Fibroblast of lung (primary cell): ENCODE measurements around the gene PCLO. TPM values are rescaled to one million over a fixed set of nuclear protein-coding genes. Genes with fewer than 3 reads are reported as not detected.

Source experiments
- DNase-seq, 2 donors: peaks; one replicate each; pipeline versions ENCODE4 v3.0.0 to v3.0.0-alpha.2; 2010; ENCODE audit warnings: low read depth in 2 of 2
- H2AFZ ChIP-seq: 2 replicates; pipeline ENCODE4 v1.5.1; 2012; ENCODE audit warnings: low read length, control low read depth, inconsistent platforms
- H3K27ac ChIP-seq: 2 replicates; pipeline ENCODE4 v1.5.1; 2011; ENCODE audit warnings: low read length, control low read depth; ENCODE audit not compliant: insufficient read depth
- H3K27me3 ChIP-seq: 2 replicates; pipeline ENCODE4 v1.5.1; 2011; ENCODE audit warnings: mild to moderate bottlenecking, low read length; ENCODE audit not compliant: control insufficient read depth, insufficient read depth
- H3K36me3 ChIP-seq: 2 replicates; pipeline ENCODE4 v1.5.1; 2011; ENCODE audit warnings: low read length; ENCODE audit not compliant: control insufficient read depth, insufficient read depth
- H3K4me1 ChIP-seq: 2 replicates; pipeline ENCODE4 v1.5.1; 2011; ENCODE audit warnings: low read length; ENCODE audit not compliant: control insufficient read depth, insufficient read depth; ENCODE audit errors: extremely low read depth
- H3K4me2 ChIP-seq: 2 replicates; pipeline ENCODE4 v1.5.1; 2011; ENCODE audit warnings: low read length, control low read depth; ENCODE audit not compliant: insufficient read depth; ENCODE audit errors: extremely low read depth
- H3K4me3 ChIP-seq, 4 experiments: fragments of 200-600 bp in 1 of 4; sonication (generic) in 1 of 4; replicated peaks in 1 of 4; 2 replicates each; pipeline ENCODE4 v1.5.1; 2011 to 2016; ENCODE audit warnings: low read length in 4 of 4, low read depth in 3 of 4, mild to moderate bottlenecking in 3 of 4, control low read depth in 2 of 4, inconsistent platforms in 1 of 4, mixed read lengths in 1 of 4; ENCODE audit not compliant: insufficient read depth in 1 of 4; ENCODE audit errors: control extremely low read depth in 1 of 4
- H3K79me2 ChIP-seq: 2 replicates; pipeline ENCODE4 v1.5.1; 2012; ENCODE audit warnings: mild to moderate bottlenecking, low read length, inconsistent platforms; ENCODE audit not compliant: control insufficient read depth, insufficient read depth
- H3K9ac ChIP-seq: 2 replicates; pipeline ENCODE4 v1.5.1; 2011; ENCODE audit warnings: mild to moderate bottlenecking, low read length, control low read depth; ENCODE audit not compliant: insufficient read depth
- H3K9me3 ChIP-seq: 2 replicates; pipeline ENCODE4 v1.5.1; 2012; ENCODE audit warnings: low read depth, low read length; ENCODE audit not compliant: control insufficient read depth, insufficient read depth
- H4K20me1 ChIP-seq: 2 replicates; pipeline ENCODE4 v1.5.1; 2011; ENCODE audit warnings: low read length; ENCODE audit not compliant: control insufficient read depth, insufficient read depth; ENCODE audit errors: extremely low read depth
- EZH2 ChIP-seq: IDR thresholded peaks from 2 replicates; pipeline ENCODE4 v1.5.1; 2012; ENCODE audit warnings: low read length, control low read depth, mild to moderate bottlenecking; ENCODE audit errors: missing control alignments
- polyA plus RNA-seq, 2 donors: library from polyadenylated mRNA; depleted of rRNA in 1 of 2; stranded (reverse) in 1 of 2; unstranded in 1 of 2; fragments of >200 nt; gene quantifications; 2 replicates each; pipeline ENCODE4 v1.2.1, GENCODE V29; 2011 to 2012; ENCODE audit warnings: missing spikeins in 1 of 2
- total RNA-seq: library from RNA; depleted of rRNA; stranded (reverse); fragments of >200 nt; gene quantifications from 2 replicates; pipeline ENCODE4 v1.2.1, GENCODE V29; 2014
- TF ChIP-seq, protein P1 (sequence below), 2 donors: IDR thresholded peaks in 1 of 2; conservative IDR thresholded peaks in 1 of 2; 1 replicate in 1 of 2; 2 replicates in 1 of 2; pipeline ENCODE4 v1.5.1; 2011 to 2012; ENCODE audit warnings: low read length in 2 of 2, control low read depth in 1 of 2, inconsistent platforms in 1 of 2, low read depth in 1 of 2, mild to moderate bottlenecking in 1 of 2

The PCLO gene
- total and polyA plus RNA-seq, 2 donors (not counting 1 experiment from before 2014, with no cell fraction given) = 0.03 to 0.17 TPM

DNA sequence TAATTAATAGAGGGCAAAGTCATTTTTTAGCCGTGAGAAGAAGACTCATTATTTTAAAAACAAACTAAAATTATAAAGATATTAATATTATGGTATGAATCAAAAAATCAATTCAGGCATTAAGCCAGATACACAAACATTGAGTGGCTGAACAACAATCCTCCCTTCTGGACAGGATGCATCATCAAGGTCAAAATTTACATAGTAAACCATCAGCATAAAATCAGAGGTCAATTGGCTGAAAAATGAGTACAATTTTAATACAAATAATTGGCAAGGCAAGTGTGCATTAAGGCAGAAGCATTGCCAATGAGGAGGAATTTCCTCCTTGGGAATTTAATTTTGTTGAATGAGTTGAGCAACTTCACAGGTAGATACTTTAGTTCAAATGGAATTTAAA, 108.2 kb downstream of the PCLO start:
- Histone ChIP-seq H2AFZ (no peak overlapping the region), H3K4me1 (no peaks in the 10 kb centered on the region), H3K27me3 (no peaks in the 10 kb centered on the region), H4K20me1 (no peaks in the 10 kb centered on the region), H3K4me3 (no peak overlapping the region), H3K9me3 (no peaks in the 10 kb centered on the region), H3K27ac (no peak overlapping the region), H3K79me2 (no peaks in the 10 kb centered on the region), H3K9ac (no peak overlapping the region), H3K36me3 (no peaks in the 10 kb centered on the region), H3K4me2 (no peak overlapping the region)
- no peak for TF ChIP-seq EZH2
- TF ChIP-seq, protein P1, sequence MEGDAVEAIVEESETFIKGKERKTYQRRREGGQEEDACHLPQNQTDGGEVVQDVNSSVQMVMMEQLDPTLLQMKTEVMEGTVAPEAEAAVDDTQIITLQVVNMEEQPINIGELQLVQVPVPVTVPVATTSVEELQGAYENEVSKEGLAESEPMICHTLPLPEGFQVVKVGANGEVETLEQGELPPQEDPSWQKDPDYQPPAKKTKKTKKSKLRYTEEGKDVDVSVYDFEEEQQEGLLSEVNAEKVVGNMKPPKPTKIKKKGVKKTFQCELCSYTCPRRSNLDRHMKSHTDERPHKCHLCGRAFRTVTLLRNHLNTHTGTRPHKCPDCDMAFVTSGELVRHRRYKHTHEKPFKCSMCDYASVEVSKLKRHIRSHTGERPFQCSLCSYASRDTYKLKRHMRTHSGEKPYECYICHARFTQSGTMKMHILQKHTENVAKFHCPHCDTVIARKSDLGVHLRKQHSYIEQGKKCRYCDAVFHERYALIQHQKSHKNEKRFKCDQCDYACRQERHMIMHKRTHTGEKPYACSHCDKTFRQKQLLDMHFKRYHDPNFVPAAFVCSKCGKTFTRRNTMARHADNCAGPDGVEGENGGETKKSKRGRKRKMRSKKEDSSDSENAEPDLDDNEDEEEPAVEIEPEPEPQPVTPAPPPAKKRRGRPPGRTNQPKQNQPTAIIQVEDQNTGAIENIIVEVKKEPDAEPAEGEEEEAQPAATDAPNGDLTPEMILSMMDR (conservative IDR thresholded peaks at IDR 0.05 in 1 of 2, IDR thresholded peaks at IDR 0.05 in 1 of 2; ENCODE audit: low read depth in 1 of 2, low read length in 2 of 2) = no peak
- DNase-seq = no peak

DNA sequence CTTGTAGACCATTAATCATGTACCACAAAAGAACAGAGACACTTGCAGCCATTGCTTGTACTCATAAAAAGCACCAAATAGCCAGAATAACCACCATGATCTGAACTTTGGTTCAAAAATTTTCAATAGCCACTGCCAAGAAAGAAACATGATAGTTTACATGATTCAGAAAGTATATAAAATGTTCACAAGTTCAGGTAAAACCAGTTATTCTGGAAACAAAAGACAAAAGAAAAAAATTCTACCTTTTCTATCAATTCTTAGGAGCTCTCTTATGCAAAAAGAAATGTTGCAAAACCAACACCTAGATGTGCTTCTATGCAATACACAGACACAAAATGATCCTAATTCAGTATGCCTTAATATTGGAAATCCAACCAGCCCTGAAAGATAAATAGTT, 108.7 kb downstream of the PCLO start:
- Histone ChIP-seq H3K79me2 (no peaks in the 10 kb centered on the region), H3K27ac (no peak overlapping the region), H3K9ac (no peak overlapping the region), H3K27me3 (no peaks in the 10 kb centered on the region), H3K4me2 (no peak overlapping the region), H3K9me3 (no peaks in the 10 kb centered on the region), H4K20me1 (no peaks in the 10 kb centered on the region), H2AFZ (no peak overlapping the region), H3K4me3 (no peak overlapping the region), H3K36me3 (no peaks in the 10 kb centered on the region), H3K4me1 (no peaks in the 10 kb centered on the region)
- no peak for DNase-seq
- TF ChIP-seq, protein P1 (conservative IDR thresholded peaks at IDR 0.05 in 1 of 2, IDR thresholded peaks at IDR 0.05 in 1 of 2; ENCODE audit: low read depth in 1 of 2, low read length in 2 of 2) = no peak
- TF ChIP-seq EZH2 = no peak

DNA sequence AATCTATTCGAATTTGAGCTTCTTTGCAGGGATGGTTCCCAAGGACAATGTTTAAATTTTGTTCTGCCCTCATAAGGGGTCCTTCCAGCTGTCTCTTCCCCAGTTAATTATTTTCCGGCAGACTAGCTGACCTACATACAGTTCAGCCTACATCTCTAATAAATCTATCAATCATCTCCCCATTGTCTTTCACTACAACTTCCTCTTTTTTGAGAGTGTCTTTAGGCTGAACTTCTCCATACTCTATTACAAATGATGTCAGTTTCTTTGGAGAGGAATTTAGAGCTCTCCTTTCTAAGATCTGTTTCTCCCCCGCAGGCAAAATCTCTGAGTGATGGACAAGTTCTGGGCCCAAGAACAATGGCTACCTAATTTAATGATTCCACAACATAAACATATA, 122.2 kb downstream of the PCLO start:
- Histone ChIP-seq H3K9ac (no peak overlapping the region), H4K20me1 (no peaks in the 10 kb centered on the region), H2AFZ (no peak overlapping the region), H3K4me3 (no peak overlapping the region), H3K4me1 (no peaks in the 10 kb centered on the region), H3K79me2 (no peaks in the 10 kb centered on the region), H3K4me2 (no peak overlapping the region), H3K27ac (no peak overlapping the region), H3K9me3 (no peaks in the 10 kb centered on the region), H3K27me3 (no peaks in the 10 kb centered on the region), H3K36me3 (no peaks in the 10 kb centered on the region)
- TF ChIP-seq EZH2 = no peak
- TF ChIP-seq, protein P1 (conservative IDR thresholded peaks at IDR 0.05 in 1 of 2, IDR thresholded peaks at IDR 0.05 in 1 of 2; ENCODE audit: low read depth in 1 of 2, low read length in 2 of 2) = no peak
- DNase-seq = no peak
